GM12878 (cell line): ENCODE data around the gene CAV1.

Source experiments
- ATF3 ChIP-seq: IDR thresholded peaks from 2 replicates; pipeline ENCODE4 v1.6.1; 2011; ENCODE audit warnings: low read depth, mild to moderate bottlenecking, low read length, moderate library complexity, borderline replicate concordance; ENCODE audit errors: extremely low read depth
- BCL11A ChIP-seq: IDR thresholded peaks from 2 replicates; pipeline ENCODE4 v1.6.1; 2011; ENCODE audit warnings: low read depth, low read length
- CEBPB ChIP-seq, 2 experiments: fragments of 150-350 bp in 1 of 2; IDR thresholded peaks; 2 replicates each; pipeline ENCODE4 v1.6.1; 2012 to 2014; ENCODE audit warnings: low read depth in 2 of 2, low read length in 2 of 2, borderline replicate concordance in 1 of 2, inconsistent platforms in 1 of 2
- ESRRA ChIP-seq: IDR thresholded peaks from 2 replicates; pipeline ENCODE4 v1.6.1; 2012; ENCODE audit warnings: mild to moderate bottlenecking, low read length, improper control_type of control experiment
- ETV6 ChIP-seq, 2 experiments: fragments of 450-650 bp in 1 of 2; IDR thresholded peaks in 1 of 2; conservative IDR thresholded peaks in 1 of 2; 2 replicates each; pipeline ENCODE4 v1.6.1; 2014; ENCODE audit warnings: antibody characterized with exemption in 1 of 2, borderline replicate concordance in 1 of 2, low read depth in 1 of 2, mild to moderate bottlenecking in 1 of 2, moderate library complexity in 1 of 2
- FOS ChIP-seq: IDR thresholded peaks from 3 replicates; pipeline ENCODE4 v1.6.1; 2011; ENCODE audit warnings: borderline replicate concordance; ENCODE audit not compliant: insufficient read length; ENCODE audit errors: extremely low read depth
- POLR2AphosphoS2 ChIP-seq: IDR thresholded peaks from 2 replicates; pipeline ENCODE4 v1.6.1; 2011; ENCODE audit warnings: low read depth, mild to moderate bottlenecking, low read length, improper control_type of control experiment, moderate library complexity
- POLR2AphosphoS5 ChIP-seq: IDR thresholded peaks from 2 replicates; pipeline ENCODE4 v1.6.1; 2011; ENCODE audit warnings: mild to moderate bottlenecking, low read length, inconsistent platforms
- SIX5 ChIP-seq: IDR thresholded peaks from 2 replicates; pipeline ENCODE4 v1.6.1; 2011; ENCODE audit warnings: mild to moderate bottlenecking, low read depth, low read length, moderate library complexity; ENCODE audit not compliant: severe bottlenecking
- SMC3 ChIP-seq: IDR thresholded peaks from 2 replicates; pipeline ENCODE4 v1.6.1; 2011; ENCODE audit warnings: low read length, improper control_type of control experiment, borderline replicate concordance
- SPI1 ChIP-seq: IDR thresholded peaks from 2 replicates; pipeline ENCODE4 v1.6.1; 2011; ENCODE audit warnings: low read depth, mild to moderate bottlenecking, low read length, moderate library complexity, borderline replicate concordance; ENCODE audit not compliant: insufficient read depth
- STAT1 ChIP-seq: fragments of 450-650 bp; conservative IDR thresholded peaks from 2 replicates; pipeline ENCODE4 v1.6.1; 2014; ENCODE audit warnings: antibody characterized with exemption, mild to moderate bottlenecking
- ZNF24 ChIP-seq: fragments of 450-650 bp; IDR thresholded peaks from 2 replicates; pipeline ENCODE4 v1.6.1; 2017; ENCODE audit warnings: antibody characterized with exemption, mild to moderate bottlenecking
- TF ChIP-seq, protein P1 (sequence below), 3 experiments: IDR thresholded peaks in 2 of 3; conservative IDR thresholded peaks in 1 of 3; 2 replicates each; pipeline ENCODE4 v1.5.1; 2011; ENCODE audit warnings: low read depth in 3 of 3, low read length in 3 of 3, mild to moderate bottlenecking in 3 of 3, control low read depth in 2 of 3, moderate library complexity in 2 of 3, inconsistent platforms in 1 of 3, mixed read lengths in 1 of 3; ENCODE audit not compliant: control insufficient read depth in 2 of 3, insufficient read depth in 1 of 3; ENCODE audit errors: extremely low read depth in 1 of 3

DNA sequence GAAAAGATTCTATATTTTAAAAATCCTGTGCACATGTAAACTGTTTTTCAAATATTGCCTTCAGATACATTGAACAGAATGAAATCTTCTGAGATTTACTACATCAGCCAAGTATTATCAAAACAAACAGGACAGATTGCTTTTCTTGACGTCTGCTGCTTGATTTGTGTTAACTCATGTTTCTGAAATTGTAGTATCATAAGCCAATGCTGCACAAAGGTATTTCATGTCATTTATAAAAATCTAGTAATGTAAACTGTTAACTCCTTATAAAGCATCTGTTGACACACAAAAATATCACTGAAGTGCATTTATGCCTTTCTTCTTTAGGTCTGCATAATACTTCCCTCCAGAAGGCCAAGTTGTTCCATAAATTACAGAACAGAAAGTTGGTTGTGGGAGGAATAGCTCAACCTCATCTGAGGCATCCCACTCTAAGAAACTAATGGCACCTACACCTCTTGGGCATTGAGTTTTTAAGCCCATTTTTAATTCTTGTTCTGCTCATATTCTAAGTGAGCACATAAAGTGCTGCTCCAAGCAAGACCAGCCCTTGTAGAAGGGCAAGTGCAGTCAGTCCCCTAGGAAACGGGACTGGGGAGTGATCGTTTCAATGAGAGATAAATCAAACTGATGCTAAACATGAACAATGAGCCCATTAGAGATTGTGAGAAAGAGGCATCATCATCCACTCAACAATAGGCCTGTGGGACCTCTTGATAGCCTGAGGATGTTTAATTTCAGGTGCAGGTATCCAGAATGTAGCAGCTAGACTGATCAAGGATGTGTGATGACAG, 28.5 kb downstream of the CAV1 start:
- TF ChIP-seq ATF3 (no peak), POLR2AphosphoS5 (no peak), ESRRA (no peak), SIX5 (no peak), FOS (no peak), STAT1 (no peak), SPI1 (no peak), CEBPB (IDR thresholded peaks at IDR 0.05; ENCODE audit: borderline replicate concordance in 1 of 2, low read depth in 2 of 2, low read length in 2 of 2) (no peak), POLR2AphosphoS2 (no peak), BCL11A (no peak), SMC3 (no peak), ETV6 (conservative IDR thresholded peaks at IDR 0.05 in 1 of 2, IDR thresholded peaks at IDR 0.05 in 1 of 2; ENCODE audit: borderline replicate concordance in 1 of 2, low read depth in 1 of 2) (no peak), ZNF24 (no peak)
- TF ChIP-seq, protein P1, sequence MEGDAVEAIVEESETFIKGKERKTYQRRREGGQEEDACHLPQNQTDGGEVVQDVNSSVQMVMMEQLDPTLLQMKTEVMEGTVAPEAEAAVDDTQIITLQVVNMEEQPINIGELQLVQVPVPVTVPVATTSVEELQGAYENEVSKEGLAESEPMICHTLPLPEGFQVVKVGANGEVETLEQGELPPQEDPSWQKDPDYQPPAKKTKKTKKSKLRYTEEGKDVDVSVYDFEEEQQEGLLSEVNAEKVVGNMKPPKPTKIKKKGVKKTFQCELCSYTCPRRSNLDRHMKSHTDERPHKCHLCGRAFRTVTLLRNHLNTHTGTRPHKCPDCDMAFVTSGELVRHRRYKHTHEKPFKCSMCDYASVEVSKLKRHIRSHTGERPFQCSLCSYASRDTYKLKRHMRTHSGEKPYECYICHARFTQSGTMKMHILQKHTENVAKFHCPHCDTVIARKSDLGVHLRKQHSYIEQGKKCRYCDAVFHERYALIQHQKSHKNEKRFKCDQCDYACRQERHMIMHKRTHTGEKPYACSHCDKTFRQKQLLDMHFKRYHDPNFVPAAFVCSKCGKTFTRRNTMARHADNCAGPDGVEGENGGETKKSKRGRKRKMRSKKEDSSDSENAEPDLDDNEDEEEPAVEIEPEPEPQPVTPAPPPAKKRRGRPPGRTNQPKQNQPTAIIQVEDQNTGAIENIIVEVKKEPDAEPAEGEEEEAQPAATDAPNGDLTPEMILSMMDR (IDR thresholded peaks at IDR 0.05 in 2 of 3, conservative IDR thresholded peaks at IDR 0.05 in 1 of 3; ENCODE audit: control insufficient read depth in 2 of 3, extremely low read depth in 1 of 3, insufficient read depth in 1 of 3, low read depth in 3 of 3, low read length in 3 of 3): no peak
